K562 (cell line): ENCODE data around the gene POMP. TPM values are rescaled to one million over a fixed set of nuclear protein-coding genes. Genes with fewer than 3 reads are reported as not detected.
A peak's percentile ranks its signal among the peaks of the same experiment; 100 is the strongest.

ENCODE experiments used
- ATF1 ChIP-seq, 2 experiments: fragments of 450-650 bp in 1 of 2; IDR thresholded peaks; 2 replicates each; pipeline ENCODE4 v1.6.1; 2016; ENCODE audit warnings: missing compliant biosample characterization in 1 of 2, missing genetic modification characterization in 1 of 2
- CEBPG ChIP-seq, 3 experiments: fragments of 200-800 bp in 1 of 3; sonication (Bioruptor generic) in 1 of 3; sonication (generic) in 1 of 3; formaldehyde crosslinking in 1 of 3; IDR thresholded peaks in 2 of 3; conservative IDR thresholded peaks in 1 of 3; 2 replicates each; pipeline versions ENCODE4 v1.6.1 to v1.8.0; 2016 to 2022; ENCODE audit warnings: missing compliant biosample characterization in 2 of 3, missing genetic modification characterization in 2 of 3, mild to moderate bottlenecking in 1 of 3, missing genetic modification reagents in 1 of 3
- CTBP1 ChIP-seq: fragments of 450-650 bp; IDR thresholded peaks from 2 replicates; pipeline ENCODE4 v1.6.1; 2016; ENCODE audit warnings: borderline replicate concordance
- HDAC3 ChIP-seq: fragments of 450-650 bp; IDR thresholded peaks from 2 replicates; pipeline ENCODE4 v1.6.1; 2018; ENCODE audit warnings: borderline replicate concordance, mild to moderate bottlenecking, moderate library complexity; ENCODE audit not compliant: partially characterized antibody
- HNRNPLL ChIP-seq: fragments of 200-400 bp; formaldehyde crosslinking; IDR thresholded peaks from 2 replicates; pipeline ENCODE4 v1.6.1; 2017; ENCODE audit warnings: low read length, low read depth, mild to moderate bottlenecking; ENCODE audit not compliant: poor library complexity, severe bottlenecking
- JUND ChIP-seq, 2 experiments: IDR thresholded peaks; 2 replicates in 1 of 2; 3 replicates in 1 of 2; pipeline ENCODE4 v1.6.1; 2011; ENCODE audit warnings: borderline replicate concordance in 2 of 2, low read depth in 2 of 2, low read length in 2 of 2, improper control_type of control experiment in 1 of 2, missing biosample characterization in 1 of 2, missing genetic modification characterization in 1 of 2, missing genetic modification reagents in 1 of 2
- MBD2 ChIP-seq: sonication (generic); IDR thresholded peaks from 2 replicates; pipeline ENCODE4 v1.6.1; 2016; ENCODE audit warnings: low read depth, borderline replicate concordance
- PBX2 ChIP-seq, 2 experiments: IDR thresholded peaks in 1 of 2; conservative IDR thresholded peaks in 1 of 2; 2 replicates each; pipeline ENCODE4 v1.6.1; 2016; ENCODE audit warnings: low read depth in 2 of 2, mild to moderate bottlenecking in 1 of 2, missing compliant biosample characterization in 1 of 2, missing genetic modification characterization in 1 of 2, moderate library complexity in 1 of 2
- PHF8 ChIP-seq: fragments of 200-600 bp; sonication (generic); IDR thresholded peaks from 2 replicates; pipeline ENCODE4 v1.6.1; 2012; ENCODE audit warnings: mixed run types, mild to moderate bottlenecking, inconsistent platforms, low read length, moderate library complexity, borderline replicate concordance
- POLR2AphosphoS2 ChIP-seq: IDR thresholded peaks from 2 replicates; pipeline ENCODE4 v1.6.1; 2012; ENCODE audit warnings: low read length, improper control_type of control experiment
- TCF7L2 ChIP-seq: fragments of 150-350 bp; IDR thresholded peaks from 2 replicates; pipeline ENCODE4 v1.6.1; 2016; ENCODE audit warnings: low read depth, mild to moderate bottlenecking, low read length, moderate library complexity
- UBTF ChIP-seq, 2 experiments: IDR thresholded peaks; 2 replicates each; pipeline ENCODE4 v1.6.1; 2012; ENCODE audit warnings: improper control_type of control experiment in 2 of 2, low read depth in 2 of 2, low read length in 2 of 2, borderline replicate concordance in 1 of 2
- ZBTB34 ChIP-seq: fragments of 250-450 bp; sonication (Bioruptor Pico); IDR thresholded peaks from 2 replicates; pipeline ENCODE4 v1.8.0; 2021; ENCODE audit warnings: mild to moderate bottlenecking, moderate library complexity
- ZC3H11A ChIP-seq: IDR thresholded peaks from 2 replicates; pipeline ENCODE4 v1.6.1; 2012; ENCODE audit warnings: low read depth, low read length, improper control_type of control experiment
- ZNF134 ChIP-seq: fragments of 250-450 bp; sonication (Bioruptor Pico); conservative IDR thresholded peaks from 2 replicates; pipeline ENCODE4 v1.4.0; 2020
- ZNF143 ChIP-seq: sonication (generic); formaldehyde crosslinking; IDR thresholded peaks from 2 replicates; pipeline ENCODE4 v1.9.0; 2022; ENCODE audit warnings: mild to moderate bottlenecking, missing genetic modification reagents
- polyA plus RNA-seq, 8 experiments: library from polyadenylated mRNA; depleted of rRNA in 4 of 8; stranded (reverse) in 5 of 8; unstranded in 3 of 8; fragments of >200 nt; fragmentation: Nextera tagmentation in 2 of 8; fragmentation: Illumina TruSeq in 1 of 8; extraction: Ambion mirVana in 2 of 8; extraction: Trizol in 1 of 8; gene quantifications; 2 replicates each; pipeline versions ENCODE4 v1.2.1 to v1.2.3, GENCODE V29; 2011 to 2014; ENCODE audit warnings: inconsistent platforms in 1 of 8, missing spikeins in 1 of 8
- total RNA-seq, 7 experiments: library from RNA; depleted of rRNA in 6 of 7; stranded (reverse); fragments of >200 nt in 6 of 7; fragmentation: Illumina TruSeq in 2 of 7; extraction: Trizol in 2 of 7; gene quantifications; 2 replicates each; pipeline versions ENCODE4 v1.2.1 to v1.2.3, GENCODE V29; 2011 to 2021; ENCODE audit warnings: low replicate concordance in 1 of 7

Gene POMP
- total and polyA plus RNA-seq, 9 of the 15 experiments (the other 6 are each of a cell fraction or from before 2014, with no cell fraction given), result 69.2 to 647 (median 118) TPM

GRCh38 chr13:28718543-28719226 is 59.8 kb downstream of the POMP start, which contains the start of gene SLC46A3 (continued):
- TF ChIP-seq POLR2AphosphoS2, result no peak
- peak; percentile 82 for TF ChIP-seq CTBP1
- TF ChIP-seq HNRNPLL, result peak; percentile 99
- no peak for TF ChIP-seq CEBPG (CRISPR knock-in tag; IDR thresholded peaks at IDR 0.05)
- TF ChIP-seq CEBPG (tag; conservative IDR thresholded peaks at IDR 0.05 in 1 of 2, IDR thresholded peaks at IDR 0.05 in 1 of 2), result no peak
- TF ChIP-seq ZC3H11A, result no peak
- peak; percentile 72 for TF ChIP-seq ZNF134
- no peak for TF ChIP-seq ATF1 (CRISPR knock-in tag; IDR thresholded peaks at IDR 0.05)
- TF ChIP-seq ATF1 (tag; IDR thresholded peaks at IDR 0.05), result peak; percentile 81
- peak; percentile 62 for TF ChIP-seq PBX2 (CRISPR knock-in tag; IDR thresholded peaks at IDR 0.05; ENCODE audit: low read depth)
- TF ChIP-seq PBX2 (tag; conservative IDR thresholded peaks at IDR 0.05; ENCODE audit: low read depth), result peak; percentile 94
- TF ChIP-seq JUND (IDR thresholded peaks at IDR 0.05; ENCODE audit: borderline replicate concordance, low read depth, low read length), result 0 out of 2 replicates have a peak, but pooled peaks have one; percentile 30
- no peak; the same call in 2 of the 3 replicates for TF ChIP-seq JUND (tag; IDR thresholded peaks at IDR 0.05; ENCODE audit: borderline replicate concordance, low read depth, low read length)
- TF ChIP-seq PHF8, result peak; percentile 63; the same call in 1 of the 2 replicates
- TF ChIP-seq MBD2, result peak; percentile 74; the same call in 1 of the 2 replicates
- no peak for TF ChIP-seq TCF7L2
- TF ChIP-seq ZNF143 (CRISPR knock-in tag), result no peak
- TF ChIP-seq ZBTB34 (CRISPR knock-in tag), result no peak
- TF ChIP-seq HDAC3, result peak; percentile 60
- peak; percentile 47 to 76; a peak in 1 of 4 replicates for TF ChIP-seq UBTF (IDR thresholded peaks at IDR 0.05; ENCODE audit: borderline replicate concordance in 1 of 2, low read depth in 2 of 2, low read length in 2 of 2)
